ENCODE results near the gene FADS6. TPM values are rescaled to one million over a fixed set of nuclear protein-coding genes. Genes with fewer than 3 reads are reported as not detected.
A peak's percentile ranks its signal among the peaks of the same experiment; 100 is the strongest.
"Not testable (repeated sequence)": the region's sequence is repeated elsewhere in the genome, so short reads cannot be mapped to it uniquely, and the experiment has no call there.

FADS6 gene
- total RNA-seq, 1 donor from 2014 or later: not detected

DNA sequence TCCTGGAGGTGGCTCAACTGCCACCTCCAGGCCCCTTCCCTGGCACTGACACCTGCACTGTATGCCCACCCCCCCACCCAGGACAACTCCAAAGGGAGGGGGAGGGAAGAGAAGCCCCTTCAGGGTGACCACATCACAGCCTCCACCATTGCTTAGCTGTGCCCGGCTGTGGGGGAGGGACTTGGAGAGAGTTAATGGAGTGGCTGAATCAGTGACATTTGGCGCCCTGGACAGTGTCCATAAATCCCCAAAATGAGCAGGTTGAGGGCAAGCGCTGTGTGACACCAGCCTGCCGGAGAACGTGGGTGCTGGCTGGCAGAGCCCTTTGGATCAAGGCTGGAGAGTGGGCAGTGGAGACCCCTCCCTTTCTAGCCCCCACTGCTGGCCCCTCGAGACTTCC, 28.7 kb upstream of the FADS6 start:
- ATAC-seq (ENCODE audit: poor library complexity): no peak
- DNase-seq: no peak
- intact Hi-C loops (cut with DNase I): no loop called here

- no peak for DNase-seq
- intact Hi-C loops (cut with DNase I): no loop called here
- ATAC-seq (ENCODE audit: poor library complexity): no peak
Observed at GRCh38 chr17:74921769-74922168, 28.3 kb upstream of the FADS6 start.

DNA sequence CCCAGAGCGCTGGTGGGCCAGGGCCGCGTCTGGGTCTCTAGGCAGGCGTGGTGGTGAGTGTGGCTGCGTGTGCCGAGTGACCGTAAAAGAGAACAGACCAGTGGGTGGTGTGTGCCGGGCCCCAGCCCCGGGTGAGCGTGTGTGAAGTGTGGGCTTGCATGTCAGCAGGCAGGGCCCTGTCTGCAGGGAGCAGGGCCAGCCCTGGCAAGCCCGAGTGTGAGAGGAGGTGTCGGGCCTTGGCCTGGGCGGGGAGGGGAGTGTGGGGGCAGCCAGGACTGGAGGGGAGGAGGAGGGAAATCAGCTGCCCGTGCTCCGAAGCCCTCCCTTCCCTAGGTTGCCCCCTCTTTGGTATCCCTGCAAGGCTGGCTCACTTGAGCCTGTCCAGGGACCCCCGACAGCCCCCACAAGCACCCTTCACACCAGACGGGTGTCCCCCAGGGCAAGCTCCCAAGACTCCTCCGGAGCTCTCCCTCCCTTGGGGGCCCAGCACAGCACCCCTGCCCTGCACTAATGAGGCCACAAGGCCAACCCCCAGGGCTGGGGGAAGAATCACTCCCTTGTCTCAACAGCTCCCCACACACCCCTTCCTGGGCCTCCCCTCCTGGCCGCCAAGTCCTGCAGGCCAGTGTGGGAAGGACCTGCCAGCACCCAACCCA, 27.7 kb upstream of the FADS6 start:
- no peak for DNase-seq
- intact Hi-C loops (cut with DNase I): no loop called here
- no peak for ATAC-seq (ENCODE audit: poor library complexity)

DNA sequence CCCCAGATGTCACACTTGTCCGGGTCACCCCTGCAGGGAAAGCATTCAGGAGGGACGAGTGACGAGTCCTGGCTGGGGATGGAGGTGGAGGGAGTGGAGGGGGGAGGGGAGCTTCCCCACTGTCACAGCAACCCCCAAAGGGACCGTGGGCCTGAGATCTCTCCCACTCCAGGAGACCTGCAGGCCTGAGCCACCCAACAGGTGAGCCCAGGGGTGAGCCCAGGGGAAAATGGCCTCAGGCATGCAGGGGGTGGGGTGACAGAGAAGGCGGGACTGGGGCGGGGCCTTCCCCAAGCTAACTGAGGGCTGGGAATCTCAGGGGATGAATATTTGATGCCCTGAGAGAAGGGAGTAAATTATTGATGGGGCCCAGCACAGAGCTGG, 27.2 kb upstream of the FADS6 start:
- ATAC-seq (ENCODE audit: poor library complexity): no peak
- intact Hi-C loops (cut with DNase I): no loop called here
- no peak for DNase-seq

DNA sequence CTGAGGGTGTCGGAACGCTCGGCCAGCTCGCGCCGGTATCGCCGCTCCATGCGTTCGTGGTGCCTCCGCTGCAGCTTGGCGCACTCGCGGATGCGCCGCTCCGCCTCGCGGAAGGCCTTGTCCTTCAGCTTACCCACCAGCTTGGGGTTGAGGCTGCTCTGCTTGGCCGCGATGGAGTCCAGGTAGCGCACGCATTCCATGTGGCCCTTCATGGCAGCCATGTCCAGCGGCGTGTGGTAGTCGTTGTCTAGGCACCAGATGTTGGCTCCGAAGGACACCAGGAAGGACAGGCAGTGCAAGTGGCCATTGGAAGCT, 26.8 kb upstream of the FADS6 start:
- ATAC-seq (ENCODE audit: poor library complexity) (no peak), DNase-seq (no peak)
- intact Hi-C loops (cut with DNase I): no loop called here

DNA sequence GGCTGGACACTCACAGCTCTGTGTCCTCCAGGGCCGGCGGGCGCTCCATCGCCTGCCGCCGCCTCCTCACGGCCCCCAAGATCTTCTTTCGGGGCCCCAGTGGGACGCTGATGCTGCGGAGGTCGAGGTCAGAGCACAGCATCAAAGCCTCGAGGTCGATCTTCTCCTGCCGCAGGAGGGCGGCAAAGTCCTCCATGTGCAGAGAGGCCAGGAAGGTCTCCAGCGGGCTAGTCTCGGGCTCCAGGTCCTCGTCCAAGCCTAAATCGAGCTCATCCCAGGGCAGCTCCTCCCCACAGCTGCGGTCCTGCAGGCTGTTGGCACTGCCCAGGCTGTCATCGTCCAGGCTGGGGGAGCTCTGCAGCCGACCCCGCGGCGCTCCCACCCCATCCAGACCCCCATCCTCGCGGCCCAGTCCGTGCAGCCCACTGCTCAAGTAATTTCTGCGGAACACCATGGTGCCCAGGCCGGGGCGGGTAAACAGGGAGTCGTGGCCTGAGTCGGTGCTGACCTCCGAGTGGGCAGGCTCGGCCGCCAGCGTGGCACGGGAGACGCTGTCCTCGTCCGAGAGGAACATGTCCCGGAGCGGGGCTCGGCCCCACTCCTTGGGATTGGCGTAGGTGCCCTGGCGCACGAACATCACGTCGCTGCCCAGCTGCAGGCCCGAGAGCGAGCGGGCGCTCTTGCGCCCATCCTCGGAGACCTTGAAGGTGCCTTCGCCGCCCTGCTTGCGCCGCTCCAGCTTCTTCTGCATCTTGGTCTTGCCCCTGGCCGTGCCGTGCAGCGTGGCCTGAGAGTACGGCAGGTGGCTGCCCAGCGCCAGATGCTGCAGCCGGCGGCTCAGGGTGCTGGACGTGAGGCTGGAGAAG, 26.2 kb upstream of the FADS6 start:
- intact Hi-C loops (cut with DNase I): no loop called here
- DNase-seq (peak; percentile 58), ATAC-seq (ENCODE audit: poor library complexity) (no peak)

GRCh38 chr17:74918906-74919305, 25.5 kb upstream of the FADS6 start:
- ATAC-seq (ENCODE audit: poor library complexity) (no peak), DNase-seq (peak; percentile 8)
- intact Hi-C loops (cut with DNase I): no loop called here

GRCh38 chr17:74917430-74917829, 24.0 kb upstream of the FADS6 start:
- intact Hi-C loops (cut with DNase I): no loop called here
- DNase-seq: no peak
- ATAC-seq (ENCODE audit: poor library complexity): no peak

GRCh38 chr17:74916851-74917199, 23.4 kb upstream of the FADS6 start:
- DNase-seq (no peak), ATAC-seq (ENCODE audit: poor library complexity) (no peak)
- intact Hi-C loops (cut with DNase I): no loop called here

DNA sequence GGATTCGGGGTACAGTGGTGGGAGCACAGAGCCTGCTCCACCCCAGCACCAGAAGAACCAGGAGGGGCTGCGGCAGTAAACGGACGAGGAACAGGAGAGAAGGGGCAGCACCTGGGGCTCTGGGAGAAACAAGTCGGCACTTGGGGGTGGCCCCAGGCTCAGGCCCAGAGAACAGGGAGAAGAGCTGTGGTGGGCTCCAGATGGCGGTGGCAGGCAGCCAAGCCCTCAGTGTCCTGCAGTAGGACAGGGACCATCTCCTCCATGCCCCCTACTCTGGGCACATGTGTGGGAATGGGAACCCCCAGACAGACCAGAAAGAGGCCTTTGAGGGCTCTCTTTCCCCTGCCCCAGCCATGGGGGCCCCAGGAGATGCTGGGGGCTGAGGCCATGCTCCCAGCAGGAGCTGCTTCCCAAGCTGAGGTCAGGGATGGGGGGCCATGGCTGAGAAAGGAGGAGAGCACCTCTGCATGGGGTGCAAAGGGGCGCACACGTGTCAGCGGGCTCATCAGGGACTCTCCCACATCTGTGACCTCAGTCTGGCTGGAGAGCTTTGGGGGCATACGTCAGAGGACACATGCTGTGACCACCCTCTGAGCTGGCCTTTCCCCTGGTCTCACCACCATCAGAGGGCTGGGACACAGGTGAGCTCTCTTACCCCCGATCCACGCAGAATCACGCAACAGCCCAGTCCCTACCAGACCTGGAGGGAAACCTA, 22.9 kb upstream of the FADS6 start:
- DNase-seq: no peak
- no peak for ATAC-seq (ENCODE audit: poor library complexity)
- intact Hi-C loops (cut with DNase I): no loop called here

DNA sequence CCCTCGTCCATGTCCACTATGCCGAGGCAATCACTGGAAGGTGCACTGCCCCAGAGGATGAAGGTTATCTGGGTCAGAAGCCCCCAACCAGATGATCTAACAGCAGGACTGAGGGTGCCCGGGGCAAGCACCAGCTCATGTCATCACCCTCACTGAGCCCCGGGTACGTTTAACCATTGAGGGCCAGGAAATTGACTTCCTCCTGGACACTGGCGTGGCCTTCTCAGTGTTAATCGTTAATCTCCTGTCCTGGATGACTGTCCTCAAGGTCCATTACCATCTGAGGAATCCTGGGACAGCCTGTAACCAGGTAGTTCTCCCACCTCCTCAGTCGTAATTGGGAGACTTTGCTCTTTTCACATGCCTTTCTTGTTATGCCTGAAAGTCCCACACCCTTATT, 18.0 kb upstream of the FADS6 start:
- intact Hi-C loops (cut with DNase I); ATAC-seq (ENCODE audit: poor library complexity); DNase-seq: not testable (repeated sequence)

GRCh38 chr17:74909097-74909496, 15.7 kb upstream of the FADS6 start:
- intact Hi-C loops (cut with DNase I); DNase-seq; ATAC-seq (ENCODE audit: poor library complexity): not testable (repeated sequence)

- no peak for DNase-seq
- intact Hi-C loops (cut with DNase I): no loop called here
- ATAC-seq (ENCODE audit: poor library complexity): no peak
Observed at GRCh38 chr17:74907012-74907411, 13.6 kb upstream of the FADS6 start.

DNA sequence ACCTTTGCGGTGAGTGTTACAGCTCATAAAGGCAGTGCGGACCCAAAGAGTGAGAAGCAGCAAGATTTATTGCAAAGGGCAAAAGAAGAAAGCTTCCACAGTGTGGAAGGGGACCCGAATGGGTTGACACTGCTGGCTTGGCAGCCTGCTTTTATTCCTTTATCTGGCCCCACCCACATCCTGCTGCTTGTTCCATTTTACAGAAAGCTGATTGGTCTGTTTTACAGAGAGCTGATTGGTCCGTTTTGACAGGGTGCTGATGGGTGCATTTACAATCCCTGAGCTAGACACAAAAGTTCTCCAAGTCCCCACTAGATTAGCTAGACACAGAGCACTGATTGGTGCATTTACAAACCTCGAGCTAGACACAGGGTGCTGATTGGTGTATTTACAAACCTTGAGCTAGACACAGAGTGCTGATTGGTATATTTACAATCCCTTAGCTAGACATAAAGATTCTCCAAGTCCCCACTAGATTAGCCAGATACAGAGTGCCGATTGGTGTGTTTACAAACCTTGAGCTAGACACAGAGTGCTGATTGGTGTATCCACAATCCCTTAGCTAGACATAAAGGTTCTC, 12.9 kb upstream of the FADS6 start:
- DNase-seq; intact Hi-C loops (cut with DNase I); ATAC-seq (ENCODE audit: poor library complexity): not testable (repeated sequence)

DNA sequence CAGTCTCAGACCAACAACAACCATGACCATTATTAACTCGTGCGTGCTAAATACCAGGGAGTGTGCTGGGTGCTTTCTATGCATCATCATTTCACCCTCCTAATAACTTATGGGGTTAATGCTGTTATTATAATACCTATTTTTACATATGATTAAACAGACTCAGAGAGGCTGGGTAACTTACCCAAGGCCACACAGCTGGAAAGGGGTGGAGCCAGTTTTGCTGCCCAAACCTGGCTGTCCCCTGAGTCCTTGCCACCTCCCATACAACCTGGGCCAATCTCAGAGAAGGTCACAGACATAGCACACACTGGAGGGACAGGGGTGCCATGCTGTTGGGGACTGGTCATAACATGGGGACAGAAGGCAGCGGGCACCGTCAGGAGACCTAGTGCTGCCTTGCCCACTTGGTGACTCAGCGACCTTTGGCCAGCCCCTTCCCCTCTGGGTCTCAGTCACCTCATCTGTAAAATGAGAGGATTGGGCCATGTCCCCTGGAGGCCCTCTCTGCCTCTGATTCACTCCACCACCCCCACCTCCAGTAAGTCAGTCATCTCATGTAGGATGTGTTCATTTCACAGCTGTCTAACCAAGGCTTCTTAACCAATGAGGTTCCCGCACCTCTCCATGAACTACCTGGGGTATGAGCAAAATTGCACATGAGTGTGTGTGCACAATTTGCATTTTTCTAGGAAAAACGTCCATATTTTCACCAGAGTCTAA, 11.4 kb upstream of the FADS6 start:
- intact Hi-C loops (cut with DNase I): no loop called here
- ATAC-seq (ENCODE audit: poor library complexity) (no peak), DNase-seq (no peak)

- intact Hi-C loops (cut with DNase I): no loop called here
- ATAC-seq (ENCODE audit: poor library complexity) (no peak), DNase-seq (peak; percentile 13)
Observed at GRCh38 chr17:74903671-74904070, 10.2 kb upstream of the FADS6 start.

DNA sequence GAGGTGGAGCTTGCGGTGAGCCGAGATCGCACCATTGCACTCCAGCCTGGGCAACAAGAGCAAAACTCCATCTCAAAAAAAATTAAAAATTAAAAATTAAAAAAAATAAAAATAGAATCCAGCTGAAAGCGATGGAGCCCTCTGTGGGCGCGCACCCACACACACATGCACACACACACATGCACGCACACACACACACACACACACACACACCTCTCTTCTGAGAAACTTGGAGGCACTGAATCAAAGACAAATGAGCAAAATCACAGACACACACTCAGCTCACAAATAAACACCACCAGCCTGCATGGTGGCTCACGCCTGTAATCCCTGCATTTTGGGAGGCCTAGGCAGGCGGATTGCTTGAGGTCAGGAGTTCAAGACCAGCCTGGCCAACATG, 9.6 kb upstream of the FADS6 start:
- intact Hi-C loops (cut with DNase I): no loop called here
- ATAC-seq (ENCODE audit: poor library complexity) (no peak), DNase-seq (no peak)

- intact Hi-C loops (cut with DNase I): no loop called here
- ATAC-seq (ENCODE audit: poor library complexity) (no peak), DNase-seq (peak; percentile 7)
Observed at GRCh38 chr17:74901353-74902135, 8.1 kb upstream of the FADS6 start.
